Ishikawa (cell line): Measurements from ENCODE around the gene ACSL6.

Source experiments
- CEBPB ChIP-seq: IDR thresholded peaks from 2 replicates; pipeline ENCODE4 v1.6.1; 2012
- CREB1 ChIP-seq: IDR thresholded peaks from 2 replicates; pipeline ENCODE4 v1.6.1; 2012; ENCODE audit warnings: low read depth
- EGR1 ChIP-seq: IDR thresholded peaks from 2 replicates; pipeline ENCODE4 v1.6.1; 2012
- EP300 ChIP-seq: IDR thresholded peaks from 2 replicates; pipeline ENCODE4 v1.6.1; 2012; ENCODE audit warnings: borderline replicate concordance
- FOXM1 ChIP-seq: IDR thresholded peaks from 2 replicates; pipeline ENCODE4 v1.6.1; 2012; ENCODE audit warnings: low read depth, borderline replicate concordance
- NFIC ChIP-seq: IDR thresholded peaks from 2 replicates; pipeline ENCODE4 v1.6.1; 2012
- RAD21 ChIP-seq: IDR thresholded peaks from 2 replicates; pipeline ENCODE4 v1.6.1; 2012; ENCODE audit warnings: low read depth
- TAF1 ChIP-seq: IDR thresholded peaks from 2 replicates; pipeline ENCODE4 v1.6.1; 2012; ENCODE audit warnings: low read depth, mild to moderate bottlenecking
- TCF12 ChIP-seq: IDR thresholded peaks from 2 replicates; pipeline ENCODE4 v1.6.1; 2012; ENCODE audit warnings: low read depth
- TEAD4 ChIP-seq: IDR thresholded peaks from 2 replicates; pipeline ENCODE4 v1.6.1; 2012
- YY1 ChIP-seq: IDR thresholded peaks from 2 replicates; pipeline ENCODE4 v1.6.1; 2012; ENCODE audit warnings: low read depth
- ZBTB7A ChIP-seq: IDR thresholded peaks from 2 replicates; pipeline ENCODE4 v1.6.1; 2012; ENCODE audit warnings: low read depth
- TF ChIP-seq, protein P1 (sequence below): IDR thresholded peaks from 2 replicates; pipeline ENCODE4 v1.6.1; 2012
- TF ChIP-seq, protein P2 (sequence below): IDR thresholded peaks from 2 replicates; pipeline ENCODE4 v1.6.1; 2012
- TF ChIP-seq, protein P3 (sequence below): IDR thresholded peaks from 2 replicates; pipeline ENCODE4 v1.6.1; 2012; ENCODE audit warnings: low read depth, mild to moderate bottlenecking

ACSL6 gene

DNA sequence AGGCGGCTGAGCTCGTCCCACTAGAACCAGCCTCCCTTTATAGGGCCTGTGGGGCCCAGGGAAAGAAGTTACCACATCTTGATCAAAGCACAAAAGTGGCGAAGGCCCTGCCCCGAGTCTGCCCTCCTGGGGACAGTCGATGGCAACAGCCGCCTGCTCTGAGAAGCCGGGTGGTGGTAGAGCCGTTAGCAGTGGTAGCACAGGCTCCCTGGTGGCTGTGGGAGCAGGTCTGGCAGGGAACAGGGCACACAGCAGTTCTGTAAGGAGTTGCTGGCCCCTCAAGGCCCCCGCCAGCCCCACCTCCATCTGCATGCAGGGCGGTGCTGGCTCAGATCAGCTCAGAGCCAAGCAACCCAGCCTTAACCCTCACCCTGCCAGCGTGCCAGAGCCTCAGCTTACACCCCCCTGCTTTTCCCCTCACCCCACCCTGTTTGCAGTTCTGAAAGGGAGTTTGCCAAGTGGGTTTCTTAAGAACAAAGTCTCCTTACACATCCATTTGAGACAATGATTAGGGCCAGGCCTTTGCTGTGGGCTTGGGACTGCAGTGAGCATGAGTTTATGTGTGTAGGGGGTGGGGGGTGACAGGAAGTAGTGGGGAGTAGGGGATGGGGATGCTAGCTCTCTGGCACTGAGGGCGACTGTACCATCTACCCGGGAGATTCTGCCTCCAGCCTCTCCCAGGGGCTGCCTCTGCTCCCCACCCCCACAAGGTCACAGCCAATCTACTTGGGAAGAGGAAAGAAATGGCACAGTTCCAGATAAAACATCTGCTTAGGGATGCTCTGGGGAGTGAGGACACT, 11.8 kb downstream of the ACSL6 start:
- TF ChIP-seq, protein P1, sequence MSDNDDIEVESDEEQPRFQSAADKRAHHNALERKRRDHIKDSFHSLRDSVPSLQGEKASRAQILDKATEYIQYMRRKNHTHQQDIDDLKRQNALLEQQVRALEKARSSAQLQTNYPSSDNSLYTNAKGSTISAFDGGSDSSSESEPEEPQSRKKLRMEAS, result no peak
- no peak for TF ChIP-seq CREB1
- no peak for TF ChIP-seq ZBTB7A
- TF ChIP-seq CEBPB, result no peak

DNA sequence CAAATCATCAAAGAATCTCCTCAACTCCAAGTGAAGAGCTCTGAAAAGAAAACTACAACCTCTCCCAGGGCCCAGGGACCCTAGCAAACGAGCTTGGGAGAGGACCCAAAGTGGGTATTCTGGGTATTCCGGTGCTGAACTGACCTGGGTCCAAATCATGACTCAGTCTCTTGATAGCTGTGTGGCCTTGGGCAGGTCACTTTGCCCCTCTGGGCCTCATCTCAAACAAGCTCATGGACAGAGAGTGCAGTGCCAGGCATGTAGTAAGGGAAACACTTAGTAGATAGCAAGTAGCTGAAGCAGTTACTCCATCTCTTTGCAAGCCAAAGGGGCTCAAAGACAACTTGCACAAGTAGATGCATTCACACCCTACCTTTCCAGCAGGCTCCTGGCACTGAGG, 12.4 kb downstream of the ACSL6 start:
- no peak for TF ChIP-seq TCF12

DNA sequence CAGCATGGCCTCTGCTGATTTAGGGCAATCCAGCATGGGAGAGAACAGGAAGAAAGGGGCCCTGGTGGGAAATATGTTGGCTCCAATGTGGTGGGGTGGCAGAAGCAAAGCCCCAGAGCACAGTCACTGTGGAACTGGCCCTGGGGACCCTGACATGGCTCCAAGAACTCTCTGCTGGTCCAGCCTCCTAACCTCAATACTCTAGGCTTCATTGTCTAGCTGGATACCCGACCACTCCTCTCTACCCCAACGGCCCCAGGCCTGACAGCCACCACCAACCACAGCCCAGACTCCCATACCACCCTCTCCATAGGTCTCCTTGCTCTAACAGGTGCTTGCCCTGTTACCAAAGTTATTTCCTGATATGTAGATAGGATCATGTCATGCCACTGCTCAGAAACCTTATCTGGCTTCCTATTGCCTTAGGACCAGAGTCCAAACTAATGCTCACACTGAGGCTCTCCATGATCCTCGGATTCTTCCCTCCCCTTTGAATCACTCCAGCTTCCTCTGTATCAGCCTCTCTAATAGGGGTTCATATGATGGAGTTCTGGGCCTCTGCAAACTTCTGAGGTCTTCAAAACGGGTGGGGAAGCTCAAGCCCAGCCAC, 12.9 kb downstream of the ACSL6 start:
- no peak for TF ChIP-seq EP300
- TF ChIP-seq, protein P1, result no peak
- TF ChIP-seq TAF1, result no peak
- TF ChIP-seq, protein P2, sequence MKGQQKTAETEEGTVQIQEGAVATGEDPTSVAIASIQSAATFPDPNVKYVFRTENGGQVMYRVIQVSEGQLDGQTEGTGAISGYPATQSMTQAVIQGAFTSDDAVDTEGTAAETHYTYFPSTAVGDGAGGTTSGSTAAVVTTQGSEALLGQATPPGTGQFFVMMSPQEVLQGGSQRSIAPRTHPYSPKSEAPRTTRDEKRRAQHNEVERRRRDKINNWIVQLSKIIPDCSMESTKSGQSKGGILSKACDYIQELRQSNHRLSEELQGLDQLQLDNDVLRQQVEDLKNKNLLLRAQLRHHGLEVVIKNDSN, result no peak
- TF ChIP-seq NFIC, result no peak
- TF ChIP-seq, protein P3, sequence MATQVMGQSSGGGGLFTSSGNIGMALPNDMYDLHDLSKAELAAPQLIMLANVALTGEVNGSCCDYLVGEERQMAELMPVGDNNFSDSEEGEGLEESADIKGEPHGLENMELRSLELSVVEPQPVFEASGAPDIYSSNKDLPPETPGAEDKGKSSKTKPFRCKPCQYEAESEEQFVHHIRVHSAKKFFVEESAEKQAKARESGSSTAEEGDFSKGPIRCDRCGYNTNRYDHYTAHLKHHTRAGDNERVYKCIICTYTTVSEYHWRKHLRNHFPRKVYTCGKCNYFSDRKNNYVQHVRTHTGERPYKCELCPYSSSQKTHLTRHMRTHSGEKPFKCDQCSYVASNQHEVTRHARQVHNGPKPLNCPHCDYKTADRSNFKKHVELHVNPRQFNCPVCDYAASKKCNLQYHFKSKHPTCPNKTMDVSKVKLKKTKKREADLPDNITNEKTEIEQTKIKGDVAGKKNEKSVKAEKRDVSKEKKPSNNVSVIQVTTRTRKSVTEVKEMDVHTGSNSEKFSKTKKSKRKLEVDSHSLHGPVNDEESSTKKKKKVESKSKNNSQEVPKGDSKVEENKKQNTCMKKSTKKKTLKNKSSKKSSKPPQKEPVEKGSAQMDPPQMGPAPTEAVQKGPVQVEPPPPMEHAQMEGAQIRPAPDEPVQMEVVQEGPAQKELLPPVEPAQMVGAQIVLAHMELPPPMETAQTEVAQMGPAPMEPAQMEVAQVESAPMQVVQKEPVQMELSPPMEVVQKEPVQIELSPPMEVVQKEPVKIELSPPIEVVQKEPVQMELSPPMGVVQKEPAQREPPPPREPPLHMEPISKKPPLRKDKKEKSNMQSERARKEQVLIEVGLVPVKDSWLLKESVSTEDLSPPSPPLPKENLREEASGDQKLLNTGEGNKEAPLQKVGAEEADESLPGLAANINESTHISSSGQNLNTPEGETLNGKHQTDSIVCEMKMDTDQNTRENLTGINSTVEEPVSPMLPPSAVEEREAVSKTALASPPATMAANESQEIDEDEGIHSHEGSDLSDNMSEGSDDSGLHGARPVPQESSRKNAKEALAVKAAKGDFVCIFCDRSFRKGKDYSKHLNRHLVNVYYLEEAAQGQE, result no peak
- no peak for TF ChIP-seq TEAD4
- TF ChIP-seq YY1, result no peak
- no peak for TF ChIP-seq CREB1
- TF ChIP-seq CEBPB, result no peak
- TF ChIP-seq FOXM1, result no peak

DNA sequence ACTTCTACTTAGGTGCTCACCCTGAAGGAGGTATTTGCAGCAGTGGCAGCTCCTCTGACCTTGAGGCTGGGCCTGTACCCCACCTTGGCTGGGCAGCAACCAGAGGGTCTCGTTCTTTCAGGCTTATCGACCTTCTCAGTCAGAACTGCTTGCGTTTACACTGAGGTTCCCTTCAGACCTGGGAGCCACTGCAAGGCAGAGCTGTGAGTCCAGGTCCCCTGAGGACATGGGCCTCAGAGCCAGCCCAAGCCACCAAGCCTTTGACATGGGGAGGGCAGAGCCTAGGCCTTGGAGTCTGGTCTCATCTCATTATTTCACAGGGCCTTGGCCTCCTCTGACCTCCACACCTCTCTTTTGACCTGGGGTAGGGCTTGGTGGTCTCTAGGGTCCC, 13.7 kb downstream of the ACSL6 start:
- TF ChIP-seq RAD21 (no peak), CREB1 (no peak), FOXM1 (no peak), CEBPB (no peak), NFIC (no peak), TCF12 (no peak), EP300 (no peak), YY1 (no peak), TEAD4 (no peak), EGR1 (no peak), TAF1 (no peak), ZBTB7A (no peak)
- TF ChIP-seq, protein P2, result no peak
- TF ChIP-seq, protein P3, result no peak
- TF ChIP-seq, protein P1, result no peak

DNA sequence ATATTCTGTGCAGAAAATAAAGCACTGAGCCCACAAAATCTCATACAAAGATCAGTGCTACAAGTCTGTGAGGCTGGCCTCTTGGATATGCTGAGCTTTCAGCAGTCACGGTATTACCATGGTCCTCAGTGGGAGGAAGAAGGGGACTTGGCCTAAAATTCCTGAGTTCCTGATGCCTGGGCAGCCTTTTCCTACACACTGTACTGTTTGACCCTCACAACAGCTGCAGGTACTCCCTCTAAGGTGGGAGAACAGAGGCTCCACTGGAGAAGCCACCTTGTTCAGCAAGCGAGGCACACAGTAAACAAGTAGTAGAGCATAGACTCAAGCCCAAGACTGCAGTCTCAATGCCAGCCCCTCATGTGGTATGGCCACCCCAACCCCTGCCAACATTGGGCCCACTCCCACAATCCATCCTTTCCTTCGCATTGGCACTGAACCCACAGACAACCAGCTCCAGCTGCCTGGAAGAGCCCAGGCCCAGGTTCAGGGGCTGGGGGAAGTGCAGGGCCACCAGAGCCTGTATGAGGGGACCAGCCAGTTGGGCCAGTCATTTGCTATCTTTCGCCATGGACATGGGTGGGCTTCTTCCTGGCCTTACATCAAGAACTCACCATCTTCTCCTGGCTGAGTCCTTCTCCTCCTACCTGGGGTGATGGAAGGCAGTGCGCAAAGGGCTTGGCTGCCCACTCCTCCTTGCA, 14.3 kb downstream of the ACSL6 start:
- no peak for TF ChIP-seq TAF1
- TF ChIP-seq FOXM1, result no peak
- TF ChIP-seq EGR1, result no peak
- TF ChIP-seq CEBPB, result no peak
- TF ChIP-seq NFIC, result no peak
- TF ChIP-seq YY1, result no peak
- TF ChIP-seq TCF12, result no peak
- TF ChIP-seq, protein P3, result no peak
- TF ChIP-seq, protein P2, result no peak
- TF ChIP-seq CREB1, result no peak
- TF ChIP-seq ZBTB7A, result no peak
- TF ChIP-seq, protein P1, result no peak
- TF ChIP-seq EP300, result no peak
- TF ChIP-seq RAD21, result no peak
- no peak for TF ChIP-seq TEAD4
